ENCODE measurements around the gene ZNF397.

DNA sequence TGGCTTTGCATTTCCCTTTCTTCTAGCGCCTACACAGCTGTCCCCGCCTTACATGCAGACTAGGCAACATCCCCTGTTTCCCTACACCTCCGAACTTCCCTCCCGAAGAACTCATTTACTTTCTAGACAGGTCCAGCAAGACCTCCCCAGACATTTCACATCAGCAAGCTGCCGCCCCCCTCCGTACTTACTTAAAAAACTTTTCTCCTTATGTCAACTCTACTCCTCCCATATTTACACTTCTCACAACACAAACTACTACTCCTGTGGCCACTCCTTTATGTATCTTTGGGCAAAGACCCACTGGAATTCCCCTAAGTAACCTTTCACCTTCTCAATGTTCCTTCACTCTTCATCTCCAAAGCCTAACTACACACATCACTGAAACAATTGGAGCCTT is 20.4 kb upstream of the ZNF397 start:
- TF ChIP-seq ZNF274 (IDR thresholded peaks at IDR 0.05; ENCODE audit: low read depth, low read length) = no peak
- no peak for TF ChIP-seq ATF3 (IDR thresholded peaks at IDR 0.05)
- no peak for TF ChIP-seq EZH2 (IDR thresholded peaks at IDR 0.05)
- TF ChIP-seq POLR2A (IDR thresholded peaks at IDR 0.05; ENCODE audit: borderline replicate concordance, extremely low read depth, insufficient read depth, insufficient read length) = no peak
- TF ChIP-seq, protein P1, sequence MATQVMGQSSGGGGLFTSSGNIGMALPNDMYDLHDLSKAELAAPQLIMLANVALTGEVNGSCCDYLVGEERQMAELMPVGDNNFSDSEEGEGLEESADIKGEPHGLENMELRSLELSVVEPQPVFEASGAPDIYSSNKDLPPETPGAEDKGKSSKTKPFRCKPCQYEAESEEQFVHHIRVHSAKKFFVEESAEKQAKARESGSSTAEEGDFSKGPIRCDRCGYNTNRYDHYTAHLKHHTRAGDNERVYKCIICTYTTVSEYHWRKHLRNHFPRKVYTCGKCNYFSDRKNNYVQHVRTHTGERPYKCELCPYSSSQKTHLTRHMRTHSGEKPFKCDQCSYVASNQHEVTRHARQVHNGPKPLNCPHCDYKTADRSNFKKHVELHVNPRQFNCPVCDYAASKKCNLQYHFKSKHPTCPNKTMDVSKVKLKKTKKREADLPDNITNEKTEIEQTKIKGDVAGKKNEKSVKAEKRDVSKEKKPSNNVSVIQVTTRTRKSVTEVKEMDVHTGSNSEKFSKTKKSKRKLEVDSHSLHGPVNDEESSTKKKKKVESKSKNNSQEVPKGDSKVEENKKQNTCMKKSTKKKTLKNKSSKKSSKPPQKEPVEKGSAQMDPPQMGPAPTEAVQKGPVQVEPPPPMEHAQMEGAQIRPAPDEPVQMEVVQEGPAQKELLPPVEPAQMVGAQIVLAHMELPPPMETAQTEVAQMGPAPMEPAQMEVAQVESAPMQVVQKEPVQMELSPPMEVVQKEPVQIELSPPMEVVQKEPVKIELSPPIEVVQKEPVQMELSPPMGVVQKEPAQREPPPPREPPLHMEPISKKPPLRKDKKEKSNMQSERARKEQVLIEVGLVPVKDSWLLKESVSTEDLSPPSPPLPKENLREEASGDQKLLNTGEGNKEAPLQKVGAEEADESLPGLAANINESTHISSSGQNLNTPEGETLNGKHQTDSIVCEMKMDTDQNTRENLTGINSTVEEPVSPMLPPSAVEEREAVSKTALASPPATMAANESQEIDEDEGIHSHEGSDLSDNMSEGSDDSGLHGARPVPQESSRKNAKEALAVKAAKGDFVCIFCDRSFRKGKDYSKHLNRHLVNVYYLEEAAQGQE (IDR thresholded peaks at IDR 0.05; ENCODE audit: low read depth) = no peak
- TF ChIP-seq, protein P2, sequence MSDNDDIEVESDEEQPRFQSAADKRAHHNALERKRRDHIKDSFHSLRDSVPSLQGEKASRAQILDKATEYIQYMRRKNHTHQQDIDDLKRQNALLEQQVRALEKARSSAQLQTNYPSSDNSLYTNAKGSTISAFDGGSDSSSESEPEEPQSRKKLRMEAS (IDR thresholded peaks at IDR 0.05) = no peak
- TF ChIP-seq FOSL1 (IDR thresholded peaks at IDR 0.05; ENCODE audit: low read depth) = no peak
- no peak for TF ChIP-seq CTCF (IDR thresholded peaks at IDR 0.05 in 2 of 3, conservative IDR thresholded peaks at IDR 0.05 in 1 of 3; ENCODE audit: borderline replicate concordance in 1 of 3, insufficient read depth in 1 of 3, low read depth in 2 of 3, low read length in 2 of 3)
